ENCODE data around the gene ACSL6.

ACSL6 gene

GRCh38 chr5:131974956-131975726, 36.3 kb downstream of the ACSL6 start:
- DNase-seq: no peak

DNA sequence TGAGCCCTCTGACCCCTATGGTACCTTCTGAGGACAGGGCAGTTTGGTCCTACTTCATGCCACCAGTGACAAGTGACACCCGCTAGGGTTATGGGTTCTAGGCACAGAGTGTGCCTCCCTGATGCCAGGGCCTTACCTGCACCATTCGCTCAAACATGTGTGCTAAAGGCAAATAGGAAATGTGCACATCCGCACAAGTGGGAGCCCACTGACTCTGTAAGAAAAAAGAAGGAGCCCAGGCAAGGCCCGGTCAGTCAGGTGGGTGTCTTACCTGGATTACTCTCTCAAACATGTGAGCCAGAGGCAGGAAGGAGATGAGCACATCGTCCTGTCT, 36.9 kb downstream of the ACSL6 start:
- no peak for DNase-seq

GRCh38 chr5:131974016-131974415, 37.4 kb downstream of the ACSL6 start:
- no peak for DNase-seq

DNA sequence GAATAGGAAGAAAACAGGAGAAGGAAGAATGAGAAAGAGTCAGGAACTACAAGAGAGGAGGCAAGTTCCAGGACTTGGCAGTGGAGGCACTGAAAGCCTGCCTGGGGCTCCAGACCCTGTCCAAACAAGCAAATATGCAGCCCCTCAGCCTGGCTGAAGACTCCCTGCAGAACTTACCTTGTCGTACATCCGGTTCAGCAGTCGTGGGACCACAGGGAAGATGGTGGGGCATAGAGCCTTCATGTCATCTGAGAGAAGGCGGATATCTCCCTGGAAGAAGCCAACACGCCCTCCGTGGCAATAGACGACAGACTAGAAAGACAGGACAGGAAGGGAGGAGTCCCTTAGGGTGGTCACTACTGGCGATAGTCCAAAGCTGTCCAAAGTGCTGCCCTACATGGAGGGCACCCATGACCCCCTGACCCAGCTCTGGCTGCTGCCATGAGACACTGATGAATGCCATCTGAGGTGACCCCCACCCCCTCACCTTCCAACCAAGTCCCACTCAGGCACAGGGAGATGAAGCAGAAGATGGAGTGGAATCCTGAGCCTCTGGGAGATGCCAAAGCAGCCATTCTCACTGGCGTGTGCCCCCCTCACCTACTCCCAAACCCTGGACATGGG, 38.3 kb downstream of the ACSL6 start:
- no peak for DNase-seq

GRCh38 chr5:131968396-131968954, 43.0 kb downstream of the ACSL6 start:
- no peak for DNase-seq

GRCh38 chr5:131966551-131966950, 44.9 kb downstream of the ACSL6 start:
- no peak for DNase-seq

DNA sequence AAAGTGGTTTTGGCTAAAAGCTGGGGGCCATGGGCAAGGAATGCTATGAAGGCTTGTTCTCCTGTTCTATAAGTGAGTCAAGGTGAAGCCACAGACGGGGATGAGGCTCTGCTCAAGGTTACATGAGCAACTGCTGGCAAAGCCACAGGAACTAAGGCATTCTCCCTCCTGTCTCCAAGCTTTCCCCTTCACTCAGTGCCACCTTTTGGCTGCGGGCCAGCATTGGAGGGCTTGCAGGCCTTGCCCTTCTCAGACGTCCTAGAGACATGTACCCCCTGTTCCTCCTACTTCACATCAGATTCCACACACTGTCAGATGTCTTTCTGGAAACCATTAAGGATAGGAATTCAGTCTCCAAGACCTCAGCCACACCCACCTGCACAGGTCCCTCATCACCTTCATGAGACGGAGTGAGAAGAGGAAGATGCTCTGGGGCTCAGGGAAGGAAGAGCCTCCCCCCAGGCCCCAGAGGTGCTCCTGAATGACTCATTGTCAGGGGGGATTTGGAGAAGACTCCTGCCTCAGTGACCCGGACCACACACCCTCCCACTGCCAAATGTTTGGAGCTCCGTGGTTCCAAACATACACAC, 45.5 kb downstream of the ACSL6 start:
- DNase-seq: no peak

DNA sequence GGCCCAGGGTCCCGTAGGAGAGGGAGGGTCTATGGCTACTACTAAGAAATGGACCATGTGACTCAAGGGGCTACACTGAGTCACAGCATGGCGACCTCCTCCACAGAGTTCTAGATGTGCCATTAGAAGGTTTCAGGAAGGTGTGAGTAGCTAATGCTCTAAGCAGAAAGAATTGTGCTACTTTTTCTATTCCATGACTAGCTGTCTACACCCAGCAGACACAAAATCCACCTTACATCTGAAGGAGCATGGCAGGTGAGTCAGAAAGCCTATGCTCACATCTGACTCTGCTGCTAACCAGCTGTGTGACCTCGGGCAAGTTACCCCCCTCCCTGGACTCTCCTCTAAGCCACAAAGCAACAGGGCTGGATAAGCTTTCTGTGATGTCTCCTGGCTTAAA, 51.6 kb downstream of the ACSL6 start:
- DNase-seq: no peak

GRCh38 chr5:131959136-131959535, 52.3 kb downstream of the ACSL6 start:
- DNase-seq: no peak

DNA sequence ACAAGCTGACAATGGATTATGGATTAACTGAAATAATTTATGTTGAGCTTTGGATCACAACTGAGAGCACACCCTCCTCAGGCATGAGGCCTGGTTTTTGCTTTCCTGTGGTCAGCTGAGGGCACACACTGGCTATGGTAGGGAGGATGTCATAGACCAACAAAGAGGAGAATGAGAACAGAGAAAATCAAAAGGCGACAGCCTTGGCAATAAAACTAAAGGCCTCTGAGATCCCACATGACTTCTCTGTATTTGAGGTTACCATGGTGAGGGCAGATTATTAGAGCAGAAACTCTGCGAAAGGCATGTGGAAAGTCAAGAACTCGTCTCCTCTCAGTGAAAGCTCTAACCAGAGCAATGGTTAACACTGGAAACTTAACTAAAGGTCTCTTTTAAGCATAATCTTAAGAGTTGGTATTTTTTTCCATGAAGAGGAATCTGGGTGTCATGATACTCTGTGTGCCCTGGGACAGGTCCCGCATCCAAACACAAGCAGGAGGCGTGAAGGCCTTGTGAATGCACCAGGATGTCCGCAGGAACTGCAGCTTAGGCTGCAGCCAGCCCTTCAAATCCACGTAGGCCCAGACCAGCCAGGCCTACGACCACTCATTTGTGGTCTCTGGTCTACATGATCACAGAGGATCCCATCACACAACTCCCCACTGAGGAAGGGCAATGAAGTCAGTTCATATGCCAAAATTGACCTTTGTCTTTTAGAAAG, 53.6 kb downstream of the ACSL6 start:
- no peak for DNase-seq

DNA sequence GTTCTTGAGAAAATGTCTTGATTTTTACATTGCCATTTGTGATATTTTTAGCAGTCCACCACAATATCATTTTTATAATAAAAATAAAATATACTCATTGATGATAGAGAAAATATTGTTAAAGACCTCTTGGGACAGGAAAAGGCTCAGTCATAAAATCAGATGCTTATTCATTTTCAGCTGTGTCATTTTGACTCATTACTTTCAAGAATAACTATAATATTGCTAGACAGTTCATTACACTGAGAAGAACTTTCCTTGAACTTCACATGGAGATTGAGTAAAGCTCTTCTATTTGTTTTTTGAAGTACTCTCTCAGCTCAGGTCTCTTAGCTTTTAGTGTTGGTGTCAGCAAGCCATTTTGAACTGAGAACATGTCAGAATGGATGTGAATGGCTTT, 57.5 kb downstream of the ACSL6 start:
- DNase-seq: no peak

- no peak for DNase-seq
Measured at GRCh38 chr5:131952301-131952857, 59.1 kb downstream of the ACSL6 start.

- DNase-seq: no peak
Measured at GRCh38 chr5:131950706-131951105, 60.8 kb downstream of the ACSL6 start.

GRCh38 chr5:131947445-131947844, 64.0 kb downstream of the ACSL6 start:
- no peak for DNase-seq

- no peak for DNase-seq
Measured at GRCh38 chr5:131945551-131946168, 65.8 kb downstream of the ACSL6 start, which contains the start of gene MEIKIN. Gene MEIKIN, minus strand, starts transcription at chr5:131945663. Its CDS starts 158 bp downstream, at chr5:131945505.

- DNase-seq: no peak
Measured at GRCh38 chr5:131944702-131945550, 66.5 kb downstream of the ACSL6 start.

- no peak for DNase-seq
Measured at GRCh38 chr5:131943916-131944315, 67.5 kb downstream of the ACSL6 start.

GRCh38 chr5:131942016-131942415, 69.4 kb downstream of the ACSL6 start:
- no peak for DNase-seq

DNA sequence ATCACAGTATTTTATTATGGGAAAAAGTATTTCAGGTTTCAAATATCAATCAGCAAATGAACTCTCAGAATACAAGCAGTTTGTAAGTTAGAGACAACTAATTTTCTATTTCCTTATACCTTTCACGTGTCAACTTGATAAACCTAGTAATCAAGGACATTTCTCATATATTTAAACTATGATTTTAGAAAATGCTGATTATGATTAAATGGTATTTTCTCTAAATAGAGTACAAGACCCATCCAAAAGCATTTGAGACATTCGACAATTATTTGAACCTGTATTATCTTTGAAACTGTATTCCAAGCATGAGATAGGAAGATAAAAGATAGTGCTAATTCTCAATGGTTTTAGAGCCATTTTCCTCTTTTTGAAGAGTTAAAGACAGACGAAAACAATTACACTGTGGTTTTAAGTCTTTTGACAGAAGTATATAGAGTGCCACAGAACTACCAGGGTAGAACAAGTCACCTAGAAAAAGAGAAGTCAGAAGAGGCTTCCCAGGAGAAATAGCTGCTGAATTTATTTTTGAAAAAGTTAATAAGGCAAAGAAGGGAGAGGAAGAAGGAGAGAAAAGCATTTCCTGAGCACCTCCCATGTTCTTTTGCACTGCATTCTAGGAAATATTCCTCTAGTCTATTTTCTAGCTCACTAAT, 71.6 kb downstream of the ACSL6 start:
- no peak for DNase-seq

- no peak for DNase-seq
Measured at GRCh38 chr5:131932235-131932634, 79.2 kb downstream of the ACSL6 start.

DNA sequence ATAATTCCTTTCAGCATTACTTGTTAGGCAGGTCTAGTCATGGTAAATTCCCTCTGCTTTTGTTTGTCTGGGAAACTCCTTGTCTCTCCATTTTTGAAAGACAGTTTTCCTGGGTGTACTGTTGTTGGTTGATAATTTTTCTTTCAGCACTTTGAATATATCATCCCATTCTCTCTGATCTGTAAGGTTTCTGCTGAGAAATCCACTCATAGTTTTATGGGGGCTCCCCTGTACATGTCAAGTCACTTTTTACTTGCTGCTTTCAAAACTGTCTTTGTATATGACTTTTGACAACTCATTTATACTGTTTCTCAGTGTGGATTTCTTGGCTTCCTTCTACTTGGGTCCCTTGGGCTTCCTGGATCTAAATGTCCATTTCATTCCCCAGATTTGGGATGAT, 82.5 kb downstream of the ACSL6 start:
- no peak for DNase-seq

Measured in cortex of kidney (tissue), 1 donor.